Activated naive CD4-positive, alpha-beta T cell (primary cell): ENCODE results near the gene CTNNA1.
"Not testable (repeated sequence)": the region's sequence is repeated elsewhere in the genome, so short reads cannot be mapped to it uniquely, and the experiment has no call there.

Source experiments
- DNase-seq, 4 experiments: peaks; one replicate each; lab custom pipeline; 2025; lab: John Stamatoyannopoulos, UW

CTNNA1 gene

DNA sequence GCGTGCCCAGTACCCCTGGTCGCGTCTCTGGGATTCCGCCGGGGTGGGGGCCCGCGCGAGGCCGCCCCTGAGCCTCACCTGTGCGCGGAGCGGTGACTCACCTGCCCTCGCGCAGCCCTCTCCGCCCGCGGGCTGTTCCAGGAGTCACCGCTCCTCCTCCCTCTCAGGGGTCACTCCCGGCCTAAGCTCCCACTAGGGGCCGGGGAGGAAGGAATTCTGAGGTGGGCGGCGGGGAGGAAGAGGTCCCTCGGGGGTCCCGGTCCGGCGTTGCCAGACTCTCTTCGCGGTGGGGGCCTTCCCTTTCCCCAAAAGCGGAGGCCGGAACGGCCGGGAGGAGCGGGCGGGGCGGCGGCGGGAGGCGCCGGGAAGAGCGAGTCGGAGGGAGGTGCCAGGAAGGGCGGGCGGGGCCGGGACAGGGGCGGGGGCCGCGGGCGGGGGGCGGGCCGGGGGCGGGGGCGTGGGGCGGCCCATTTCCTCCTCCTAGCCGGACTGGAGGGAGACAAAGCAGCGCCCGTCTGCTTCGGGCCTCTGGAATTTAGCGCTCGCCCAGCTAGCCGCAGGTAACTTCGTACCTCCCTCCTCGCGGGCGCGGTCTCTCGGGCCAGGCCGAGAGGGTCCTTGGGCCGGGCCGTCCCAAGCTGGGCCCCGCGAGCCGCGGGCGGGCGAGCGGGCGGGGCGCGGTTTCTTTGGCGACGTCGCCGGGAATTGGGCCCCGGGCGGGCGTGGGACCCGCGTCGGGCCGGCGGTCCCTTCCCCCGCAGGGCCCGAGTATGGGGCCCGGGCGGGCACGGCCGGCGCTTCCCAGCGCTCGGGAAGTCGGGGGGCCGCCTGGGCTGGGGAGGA, at the start of gene CTNNA1:
CTNNA1 (plus strand) TSS at position 475 of the 843 bp plus-strand sequence. CDS start 28,500 bp downstream, outside the sequence.
- DNase-seq = peak in 1 of 4 experiments; percentile 25

GRCh38 chr5:138703777-138704176, 49.4 kb upstream of the CTNNA1 start:
- DNase-seq = not testable (repeated sequence)

- DNase-seq = no peak
Observed at GRCh38 chr5:138705007-138705406, 48.2 kb upstream of the CTNNA1 start.

DNA sequence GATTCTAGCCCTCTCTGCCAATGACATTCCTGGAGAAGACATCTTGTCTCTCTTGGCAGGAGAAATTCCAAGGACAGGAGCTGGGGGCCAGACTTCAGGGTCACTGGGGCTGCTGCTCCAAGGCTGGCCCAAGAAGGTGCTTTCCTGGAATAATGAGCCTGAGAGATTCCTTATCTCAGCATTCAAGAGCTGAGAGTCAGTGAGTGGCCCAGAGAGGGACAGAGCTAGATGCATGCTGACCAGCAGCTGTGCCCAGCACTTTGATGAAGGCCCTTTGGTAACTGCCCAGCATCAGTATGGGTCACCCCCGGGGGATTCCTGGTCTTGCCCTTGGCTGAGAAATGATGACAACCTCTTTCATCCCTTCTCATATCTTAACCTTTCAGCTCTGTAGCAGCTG, 47.7 kb upstream of the CTNNA1 start:
- DNase-seq = no peak

DNA sequence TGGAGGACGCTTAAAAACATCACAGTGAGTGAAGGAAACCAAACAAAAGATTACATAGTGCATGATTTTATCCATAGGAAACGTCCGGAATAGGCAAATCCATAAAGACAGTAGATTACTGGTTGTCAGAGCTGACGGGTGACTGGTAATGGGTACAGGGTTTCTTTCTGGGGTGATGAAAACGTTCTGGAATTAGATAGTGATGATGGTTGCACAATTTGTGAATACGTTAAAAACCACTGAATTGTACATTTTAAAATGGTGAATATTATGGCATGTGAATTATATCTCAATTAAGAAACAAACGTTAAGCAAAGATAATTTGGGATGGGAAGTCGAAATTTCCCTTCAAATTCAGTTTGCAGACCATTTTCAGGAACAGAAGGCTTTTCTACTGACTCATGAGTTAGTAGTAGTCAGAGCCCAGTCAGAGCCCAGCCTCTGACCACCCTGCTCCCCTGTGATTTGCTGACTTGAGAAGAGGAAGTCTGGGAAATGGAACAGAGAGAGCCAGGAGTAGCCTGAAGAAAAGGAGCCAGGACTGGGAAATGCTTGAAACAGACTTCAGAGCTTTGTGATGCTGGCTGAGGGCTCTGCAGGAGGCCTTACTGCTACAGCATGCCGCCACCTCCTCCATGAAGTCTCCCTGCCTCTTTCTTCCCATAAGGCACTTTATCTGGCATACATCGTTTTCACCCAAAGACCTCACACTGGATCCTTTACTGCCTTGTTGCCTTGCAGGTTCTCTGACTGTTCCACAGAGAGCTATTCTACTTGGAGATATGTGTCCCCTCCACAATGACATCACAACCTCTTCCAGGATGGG, 46.4 kb upstream of the CTNNA1 start:
- no peak for DNase-seq

- DNase-seq = no peak
Observed at GRCh38 chr5:138708791-138709190, 44.4 kb upstream of the CTNNA1 start.

GRCh38 chr5:138709202-138709601, 44.0 kb upstream of the CTNNA1 start:
- no peak for DNase-seq

GRCh38 chr5:138711087-138711486, 42.1 kb upstream of the CTNNA1 start:
- no peak for DNase-seq

DNA sequence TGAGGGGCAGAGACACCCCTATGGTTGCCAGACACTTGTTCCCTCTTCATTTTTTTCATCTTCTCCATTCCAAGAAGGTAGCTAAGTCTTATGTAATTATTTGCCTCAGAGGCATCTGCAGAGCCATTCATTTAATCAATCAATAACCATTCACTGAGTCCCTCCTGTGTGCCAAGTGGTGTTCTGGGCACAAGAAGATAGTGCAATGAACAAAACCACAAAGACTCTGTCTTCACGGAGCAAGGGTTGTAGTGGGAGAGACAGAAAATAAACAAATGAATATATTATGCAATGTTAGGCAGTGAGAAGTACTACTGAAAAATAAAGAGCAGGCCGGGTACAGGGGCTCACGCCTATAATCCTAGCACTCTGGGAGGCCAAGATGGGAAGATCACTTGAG, 41.4 kb upstream of the CTNNA1 start:
- no peak for DNase-seq

DNA sequence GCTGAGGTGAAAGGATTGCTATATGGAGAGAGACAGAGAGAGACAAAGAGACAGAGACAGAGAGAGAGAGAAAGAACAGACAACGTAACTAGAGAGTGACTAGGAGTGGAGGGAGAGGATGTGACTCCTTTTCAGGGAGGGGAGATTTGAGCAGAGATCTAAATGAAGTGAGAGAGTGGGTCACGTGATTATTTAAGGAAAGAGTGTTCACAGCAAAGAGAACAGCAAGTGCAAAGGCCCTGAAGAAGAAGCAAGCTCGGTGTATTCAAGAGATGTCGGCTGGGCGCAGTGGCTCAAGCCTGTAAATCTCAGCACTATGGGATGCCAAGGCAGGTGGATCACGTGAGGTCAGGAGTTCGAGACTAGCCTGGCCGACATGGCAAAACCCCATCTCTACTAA, 40.9 kb upstream of the CTNNA1 start:
- no peak for DNase-seq

- no peak for DNase-seq
Observed at GRCh38 chr5:138712791-138713190, 40.4 kb upstream of the CTNNA1 start.

GRCh38 chr5:138713247-138713646, 40.0 kb upstream of the CTNNA1 start:
- DNase-seq = no peak

- no peak for DNase-seq
Observed at GRCh38 chr5:138714694-138715093, 38.5 kb upstream of the CTNNA1 start.

DNA sequence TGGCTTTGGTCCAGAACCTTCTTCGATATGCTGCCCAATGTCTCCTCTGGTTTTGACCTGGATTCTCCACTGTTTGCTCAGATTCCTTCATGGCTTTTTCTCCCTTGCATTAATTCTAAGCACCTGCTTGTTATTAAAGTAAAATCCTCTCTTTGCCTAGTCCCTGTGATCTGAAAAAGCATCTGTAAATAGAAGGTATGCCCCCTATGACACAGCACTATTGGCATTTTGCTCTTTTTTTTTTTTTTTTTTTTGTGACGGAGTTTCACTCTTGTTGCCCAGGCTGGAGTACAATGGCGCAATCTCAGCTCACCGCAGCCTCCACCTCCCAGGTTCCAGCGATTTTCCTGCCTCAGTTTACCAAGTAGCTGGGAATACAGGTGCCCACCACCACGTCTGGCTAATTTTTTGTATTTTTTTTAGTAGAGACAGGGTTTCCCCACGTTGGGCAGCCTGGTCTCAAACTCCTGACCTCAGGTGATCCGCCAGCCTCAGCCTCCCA, 37.2 kb upstream of the CTNNA1 start:
- not testable (repeated sequence) for DNase-seq

DNA sequence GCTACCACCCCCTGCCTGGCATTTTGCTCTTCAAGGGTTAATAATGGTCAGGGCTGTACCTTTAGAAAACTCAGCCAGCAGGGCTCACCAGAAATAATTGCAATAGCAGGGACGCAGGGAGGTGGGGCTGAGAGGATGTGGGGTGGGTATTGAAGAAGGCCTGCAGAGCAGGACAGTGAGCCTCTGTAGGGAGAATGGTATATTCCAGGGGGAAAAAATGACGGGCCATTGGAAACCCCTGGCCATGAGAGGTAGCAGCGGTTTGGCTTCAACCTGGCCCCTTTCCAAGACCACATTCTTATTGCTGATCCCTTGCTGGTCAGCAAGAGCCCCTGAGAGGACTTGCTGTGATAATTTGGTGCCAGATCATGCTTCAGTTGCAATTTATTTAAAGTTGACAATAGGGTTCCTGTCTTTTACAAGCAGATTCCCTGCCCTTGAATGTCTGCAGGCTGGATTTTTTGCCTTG, 36.7 kb upstream of the CTNNA1 start:
- no peak for DNase-seq

DNA sequence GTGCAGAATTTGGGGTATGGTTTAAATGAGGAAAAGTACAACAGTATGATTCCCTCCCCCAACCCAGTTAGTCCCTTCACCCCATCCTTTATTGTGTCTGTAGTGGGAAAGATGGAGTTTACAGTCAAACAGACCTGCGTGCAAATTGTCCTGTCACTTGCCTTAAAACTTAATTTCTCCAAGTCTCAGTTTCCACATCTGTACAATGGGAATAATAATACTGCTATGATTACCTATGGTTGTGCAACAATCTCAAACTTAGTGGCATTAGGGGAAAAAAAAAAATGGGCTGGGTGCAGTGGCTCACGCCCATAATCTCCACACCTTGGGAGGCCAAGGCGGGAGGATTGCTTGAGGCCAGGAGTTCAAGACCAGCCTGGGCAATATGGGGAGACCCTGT, 35.8 kb upstream of the CTNNA1 start:
- no peak for DNase-seq

DNA sequence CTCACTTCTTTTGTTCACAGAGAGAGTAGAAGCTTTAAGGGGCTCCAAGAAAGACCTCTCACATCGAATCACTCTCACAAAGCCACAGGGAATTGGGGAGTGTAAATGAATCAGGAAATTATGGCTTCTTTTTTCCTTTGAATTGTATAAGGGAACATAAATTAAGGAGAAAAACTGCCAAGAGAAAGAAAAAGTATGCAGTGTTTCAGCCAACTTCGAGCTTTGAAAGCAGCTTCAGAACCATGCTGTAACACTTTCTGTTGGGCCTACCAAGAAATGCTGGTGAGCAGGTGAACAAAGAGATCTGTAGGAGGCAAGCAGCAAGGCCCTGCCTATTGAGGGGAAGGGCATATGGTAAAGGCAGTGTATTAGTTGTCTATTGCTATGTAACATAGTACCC, 33.4 kb upstream of the CTNNA1 start:
- no peak for DNase-seq

DNA sequence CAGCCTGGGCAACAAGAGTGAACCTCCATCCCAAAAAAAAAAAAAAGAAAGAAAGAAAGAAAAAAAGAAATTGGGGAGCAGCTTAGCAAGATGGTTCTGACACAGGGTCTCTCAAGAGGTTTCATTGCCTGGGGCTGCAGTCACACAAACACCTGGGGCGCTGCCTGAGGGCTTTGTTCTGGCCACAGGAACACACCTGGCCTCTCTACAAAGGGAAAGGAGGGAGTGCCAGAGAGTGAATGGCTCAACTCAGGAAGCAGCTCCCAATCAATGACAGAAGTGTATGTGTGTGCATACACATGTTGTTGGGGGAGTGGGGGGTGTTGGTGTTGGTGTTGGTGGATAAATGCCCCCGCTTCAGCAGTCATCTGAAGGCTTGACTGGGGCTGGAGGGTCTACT, 32.4 kb upstream of the CTNNA1 start:
- DNase-seq = no peak

GRCh38 chr5:138721979-138722378, 31.2 kb upstream of the CTNNA1 start:
- DNase-seq = no peak

DNA sequence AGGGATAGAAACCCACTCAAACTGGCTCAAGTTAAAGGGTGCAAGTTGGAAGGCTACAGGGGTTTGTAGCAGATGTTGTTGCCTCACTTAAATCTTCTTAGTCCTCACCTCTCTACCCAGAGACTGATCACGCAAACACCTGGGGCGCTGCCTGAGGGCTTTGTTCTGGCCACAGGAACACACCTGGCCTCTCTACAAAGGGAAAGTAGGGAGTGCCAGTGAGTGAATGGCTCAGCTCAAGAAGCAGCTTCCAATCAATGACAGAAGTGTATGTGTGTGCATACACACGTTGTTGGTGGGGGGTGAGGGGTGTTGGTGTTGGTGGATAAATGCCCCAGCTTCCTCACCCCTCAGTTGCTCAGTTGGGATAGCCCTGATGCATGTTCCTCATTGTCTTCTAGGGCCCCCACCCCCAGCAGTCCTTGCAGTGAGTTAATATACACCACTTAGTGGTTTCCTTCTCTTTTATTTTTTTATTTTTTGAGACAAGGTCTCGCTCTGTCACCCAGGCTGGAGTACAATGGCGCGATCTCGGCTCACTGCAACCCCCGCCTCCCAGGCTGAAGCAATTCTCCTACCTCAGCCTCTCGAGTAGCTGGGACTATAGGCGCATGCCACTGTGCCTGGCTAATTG, 30.6 kb upstream of the CTNNA1 start:
- DNase-seq = no peak

GRCh38 chr5:138724470-138725146, 28.6 kb upstream of the CTNNA1 start:
- no peak for DNase-seq
